ENCODE measurements around the gene TTC5. TPM values are rescaled to one million over a fixed set of nuclear protein-coding genes. Genes with fewer than 3 reads are reported as not detected.
A peak's percentile ranks its signal among the peaks of the same experiment; 100 is the strongest.

Gene TTC5
- total and polyA plus RNA-seq, 2 donors from 2014 or later = 12.3 to 22.3 TPM

DNA sequence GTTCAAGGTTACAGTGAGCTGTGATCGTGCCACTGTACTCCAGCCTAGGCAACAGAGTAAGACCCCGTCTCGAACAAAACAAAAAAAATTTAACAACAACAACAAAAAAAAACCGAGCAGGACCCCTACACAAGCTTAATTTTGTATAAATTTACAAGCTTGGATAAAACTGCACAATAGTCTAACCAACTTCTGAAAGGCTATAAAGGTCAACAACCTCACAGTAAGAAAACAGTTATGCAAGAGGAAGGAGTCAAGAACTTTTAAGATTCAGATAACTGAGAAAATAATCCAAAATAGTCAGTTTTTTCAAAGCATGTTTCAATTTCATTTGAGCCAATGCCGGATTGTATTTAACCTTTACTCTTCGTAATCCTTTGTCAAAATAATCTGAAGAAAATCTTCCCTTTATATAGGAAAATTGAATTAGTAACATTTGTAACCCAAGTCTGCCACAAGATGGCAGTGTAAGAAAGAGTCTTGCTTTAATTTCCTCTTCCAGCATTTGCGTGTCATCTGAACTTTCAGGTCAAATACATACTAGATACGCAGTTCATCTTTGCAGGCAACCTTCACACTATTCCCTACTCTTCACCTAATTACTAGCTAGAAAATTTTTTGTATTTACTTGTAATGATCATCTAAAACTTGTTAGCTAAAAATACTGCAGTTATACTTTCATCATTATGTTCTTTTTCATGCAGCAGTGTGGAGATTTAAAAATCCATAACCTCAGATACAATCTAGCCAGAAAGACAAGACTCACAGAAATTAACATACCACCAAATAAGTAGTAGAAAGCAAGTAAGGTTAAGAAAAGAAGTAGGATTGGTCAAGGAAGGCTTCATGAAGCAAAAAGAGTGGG, 21.5 kb upstream of the TTC5 start:
- TF ChIP-seq, protein P1, sequence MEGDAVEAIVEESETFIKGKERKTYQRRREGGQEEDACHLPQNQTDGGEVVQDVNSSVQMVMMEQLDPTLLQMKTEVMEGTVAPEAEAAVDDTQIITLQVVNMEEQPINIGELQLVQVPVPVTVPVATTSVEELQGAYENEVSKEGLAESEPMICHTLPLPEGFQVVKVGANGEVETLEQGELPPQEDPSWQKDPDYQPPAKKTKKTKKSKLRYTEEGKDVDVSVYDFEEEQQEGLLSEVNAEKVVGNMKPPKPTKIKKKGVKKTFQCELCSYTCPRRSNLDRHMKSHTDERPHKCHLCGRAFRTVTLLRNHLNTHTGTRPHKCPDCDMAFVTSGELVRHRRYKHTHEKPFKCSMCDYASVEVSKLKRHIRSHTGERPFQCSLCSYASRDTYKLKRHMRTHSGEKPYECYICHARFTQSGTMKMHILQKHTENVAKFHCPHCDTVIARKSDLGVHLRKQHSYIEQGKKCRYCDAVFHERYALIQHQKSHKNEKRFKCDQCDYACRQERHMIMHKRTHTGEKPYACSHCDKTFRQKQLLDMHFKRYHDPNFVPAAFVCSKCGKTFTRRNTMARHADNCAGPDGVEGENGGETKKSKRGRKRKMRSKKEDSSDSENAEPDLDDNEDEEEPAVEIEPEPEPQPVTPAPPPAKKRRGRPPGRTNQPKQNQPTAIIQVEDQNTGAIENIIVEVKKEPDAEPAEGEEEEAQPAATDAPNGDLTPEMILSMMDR (IDR thresholded peaks at IDR 0.05; ENCODE audit: borderline replicate concordance, extremely low read depth, insufficient read depth) = peak; percentile 61
- Histone ChIP-seq H3K36me3 (ENCODE audit: control insufficient read depth in 2 of 3, insufficient read depth in 3 of 3, low read length in 3 of 3) (peaks cover 4% of the 10 kb centered on the region in 3 donors), H3K27me3 (ENCODE audit: control insufficient read depth, insufficient read depth, low read length) (no peaks in the 10 kb centered on the region), H3K27ac (ENCODE audit: low read depth in 2 of 2, low read length in 2 of 2) (peak overlapping the region; percentile 29 to 68), H3K4me3 (ENCODE audit: low read length in 3 of 3) (peak overlapping the region in 2 of 3 donors; percentile 2 to 45), H3K9ac (ENCODE audit: low read length in 3 of 3) (peak overlapping the region in 1 of 3 donors; percentile 52), H3K4me1 (ENCODE audit: control insufficient read depth in 2 of 3, insufficient read depth in 2 of 3, low read depth in 1 of 3, low read length in 3 of 3) (peaks cover 0 to 13% (median 6%) of the 10 kb centered on the region in 3 donors), H3K9me3 (ENCODE audit: control insufficient read depth in 2 of 3, insufficient read depth in 1 of 3, low read length in 3 of 3) (no peaks in the 10 kb centered on the region)
- DNase-seq (peak in 2 of 5 donors; percentile 80 to 88), FAIRE-seq (peak; percentile 96)
- intact Hi-C loops (cut with DNase I) = loop anchor here (10.0 kb wide), 1 partner anchor 278 kb away; no protein-coding TSS in a partner anchor

DNA sequence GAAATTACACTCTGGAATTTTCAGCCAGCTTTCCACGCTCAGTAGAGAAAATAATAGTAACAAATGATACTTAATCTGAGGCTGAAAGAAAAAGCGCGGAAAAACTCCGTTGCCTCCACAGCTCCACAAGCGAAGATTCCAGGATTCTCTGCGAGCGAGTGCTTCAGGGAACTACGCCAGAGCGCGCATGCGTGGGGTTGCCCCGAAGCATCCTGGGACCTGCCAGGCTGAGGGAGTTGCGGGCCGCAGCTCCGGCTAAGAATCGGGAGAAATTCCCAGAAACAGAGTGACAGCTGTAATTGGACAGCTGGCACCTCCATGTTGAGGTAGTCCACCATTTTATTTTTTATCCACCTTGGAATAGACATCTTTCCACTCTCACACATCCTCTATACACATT, 12.0 kb upstream of the TTC5 start:
- Histone ChIP-seq H3K27me3 (ENCODE audit: control insufficient read depth, insufficient read depth, low read length) (no peaks in the 10 kb centered on the region), H3K9me3 (ENCODE audit: control insufficient read depth in 2 of 3, insufficient read depth in 1 of 3, low read length in 3 of 3) (no peaks in the 10 kb centered on the region), H3K9ac (ENCODE audit: low read length in 3 of 3) (no peak overlapping the region), H3K4me3 (ENCODE audit: low read length in 3 of 3) (no peak overlapping the region), H3K27ac (ENCODE audit: low read depth in 2 of 2, low read length in 2 of 2) (no peak overlapping the region), H3K4me1 (ENCODE audit: control insufficient read depth in 2 of 3, insufficient read depth in 2 of 3, low read depth in 1 of 3, low read length in 3 of 3) (no peaks in the 10 kb centered on the region), H3K36me3 (ENCODE audit: control insufficient read depth in 2 of 3, insufficient read depth in 3 of 3, low read length in 3 of 3) (peaks cover 5 to 27% (median 14%) of the 10 kb centered on the region in 3 donors)
- intact Hi-C loops (cut with DNase I) = no loop called here
- TF ChIP-seq, protein P1 (IDR thresholded peaks at IDR 0.05; ENCODE audit: borderline replicate concordance, extremely low read depth, insufficient read depth) = no peak
- no peak for FAIRE-seq
- DNase-seq = no peak

DNA sequence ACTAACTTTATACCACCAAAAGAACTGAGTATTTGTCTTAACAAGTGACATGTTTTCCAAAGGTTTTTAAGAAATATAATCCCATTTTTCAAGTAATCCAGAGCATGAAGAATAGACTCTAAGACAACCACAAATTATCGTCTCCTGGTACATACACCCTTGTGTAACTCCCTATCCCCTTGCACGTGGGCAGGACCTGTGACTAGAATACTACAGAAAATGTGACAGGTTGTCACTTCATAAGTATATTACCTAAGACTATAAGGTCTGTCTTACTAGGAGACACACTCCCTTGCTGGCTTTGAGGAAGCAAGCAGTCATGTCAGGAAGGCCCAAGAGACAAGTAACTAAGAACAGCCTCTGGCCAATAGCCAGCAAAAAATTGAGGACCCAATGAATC, 8.3 kb upstream of the TTC5 start:
- Histone ChIP-seq H3K27ac (ENCODE audit: low read depth in 2 of 2, low read length in 2 of 2) (no peak overlapping the region), H3K9me3 (ENCODE audit: control insufficient read depth in 2 of 3, insufficient read depth in 1 of 3, low read length in 3 of 3) (no peaks in the 10 kb centered on the region), H3K36me3 (ENCODE audit: control insufficient read depth in 2 of 3, insufficient read depth in 3 of 3, low read length in 3 of 3) (peaks cover 5 to 23% (median 21%) of the 10 kb centered on the region in 3 donors), H3K9ac (ENCODE audit: low read length in 3 of 3) (no peak overlapping the region), H3K27me3 (ENCODE audit: control insufficient read depth, insufficient read depth, low read length) (no peaks in the 10 kb centered on the region), H3K4me3 (ENCODE audit: low read length in 3 of 3) (no peak overlapping the region), H3K4me1 (ENCODE audit: control insufficient read depth in 2 of 3, insufficient read depth in 2 of 3, low read depth in 1 of 3, low read length in 3 of 3) (no peaks in the 10 kb centered on the region)
- FAIRE-seq = no peak
- TF ChIP-seq, protein P1 (IDR thresholded peaks at IDR 0.05; ENCODE audit: borderline replicate concordance, extremely low read depth, insufficient read depth) = no peak
- intact Hi-C loops (cut with DNase I) = no loop called here
- no peak for DNase-seq

All from kidney (tissue), 14 donors.